Epithelial cell of proximal tubule (primary cell): ENCODE results near the gene CFAP54. TPM values are rescaled to one million over a fixed set of nuclear protein-coding genes. Genes with fewer than 3 reads are reported as not detected.

Experiments used
- DNase-seq: peaks from one replicate; pipeline ENCODE4 v3.0.0-alpha.2; 2011; ENCODE audit warnings: low read depth
- H3K4me3 ChIP-seq: 2 replicates; pipeline ENCODE4 v1.5.1; 2011; ENCODE audit warnings: low read depth, mild to moderate bottlenecking, low read length
- total RNA-seq: library from RNA; depleted of rRNA; stranded (reverse); fragments of >200 nt; gene quantifications from 2 replicates; pipeline ENCODE4 v1.2.3, GENCODE V29; 2015
- TF ChIP-seq, protein P1 (sequence below): conservative IDR thresholded peaks from 2 replicates; pipeline ENCODE4 v1.5.1; 2012; ENCODE audit warnings: low read depth, mild to moderate bottlenecking, low read length

CFAP54 gene
- total RNA-seq, result 0.40 and 0.43 TPM in 2 replicates

DNA sequence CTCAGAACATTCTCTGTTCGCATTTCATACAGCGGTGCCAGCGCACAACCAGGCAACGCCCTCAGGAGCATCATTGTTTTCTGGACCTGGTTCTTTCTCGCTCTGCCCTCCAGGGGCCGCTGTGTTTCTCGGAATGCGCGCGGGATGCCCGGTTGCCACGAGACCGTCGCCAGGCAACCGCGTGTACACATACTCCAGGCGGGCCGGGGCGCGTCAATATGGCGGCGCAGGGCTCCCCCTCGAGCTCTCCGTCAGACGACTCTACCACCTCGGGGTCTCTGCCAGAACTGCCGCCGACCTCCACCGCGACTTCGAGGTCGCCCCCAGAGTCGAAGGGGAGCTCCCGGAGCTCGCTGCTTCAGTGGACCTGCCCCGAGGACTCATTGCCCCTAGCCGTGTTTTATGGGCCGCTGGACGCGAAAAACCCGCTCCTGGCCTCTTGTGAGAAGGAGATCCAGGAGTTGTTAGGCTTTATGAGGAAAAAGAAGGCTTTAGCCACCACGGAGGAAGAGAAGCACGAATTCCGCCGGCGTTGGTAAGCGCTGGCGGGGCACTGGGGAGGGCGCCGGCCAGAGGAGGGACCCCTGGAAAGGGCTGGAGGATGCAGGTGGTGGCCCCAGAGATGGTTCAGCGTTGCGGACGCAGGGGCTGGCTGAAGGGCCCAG is at the start of gene CFAP54:
Gene CFAP54, plus strand, starts transcription at position 186 of the 665 bp plus-strand sequence. Its CDS starts 33 bp downstream, at position 219.
- peak within 1 kb of the TSS; percentile 68 for H3K4me3 ChIP-seq
- no peak for DNase-seq
- TF ChIP-seq, protein P1, sequence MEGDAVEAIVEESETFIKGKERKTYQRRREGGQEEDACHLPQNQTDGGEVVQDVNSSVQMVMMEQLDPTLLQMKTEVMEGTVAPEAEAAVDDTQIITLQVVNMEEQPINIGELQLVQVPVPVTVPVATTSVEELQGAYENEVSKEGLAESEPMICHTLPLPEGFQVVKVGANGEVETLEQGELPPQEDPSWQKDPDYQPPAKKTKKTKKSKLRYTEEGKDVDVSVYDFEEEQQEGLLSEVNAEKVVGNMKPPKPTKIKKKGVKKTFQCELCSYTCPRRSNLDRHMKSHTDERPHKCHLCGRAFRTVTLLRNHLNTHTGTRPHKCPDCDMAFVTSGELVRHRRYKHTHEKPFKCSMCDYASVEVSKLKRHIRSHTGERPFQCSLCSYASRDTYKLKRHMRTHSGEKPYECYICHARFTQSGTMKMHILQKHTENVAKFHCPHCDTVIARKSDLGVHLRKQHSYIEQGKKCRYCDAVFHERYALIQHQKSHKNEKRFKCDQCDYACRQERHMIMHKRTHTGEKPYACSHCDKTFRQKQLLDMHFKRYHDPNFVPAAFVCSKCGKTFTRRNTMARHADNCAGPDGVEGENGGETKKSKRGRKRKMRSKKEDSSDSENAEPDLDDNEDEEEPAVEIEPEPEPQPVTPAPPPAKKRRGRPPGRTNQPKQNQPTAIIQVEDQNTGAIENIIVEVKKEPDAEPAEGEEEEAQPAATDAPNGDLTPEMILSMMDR, result peak; percentile 92

GRCh38 chr12:96441816-96442215 is 47.6 kb upstream of the CFAP54 start:
- TF ChIP-seq, protein P1, result no peak
- no peak for DNase-seq
- H3K4me3 ChIP-seq, result no peak overlapping the region

GRCh38 chr12:96442906-96443305 is 46.5 kb upstream of the CFAP54 start:
- H3K4me3 ChIP-seq, result no peak overlapping the region
- TF ChIP-seq, protein P1, result no peak
- DNase-seq, result no peak

DNA sequence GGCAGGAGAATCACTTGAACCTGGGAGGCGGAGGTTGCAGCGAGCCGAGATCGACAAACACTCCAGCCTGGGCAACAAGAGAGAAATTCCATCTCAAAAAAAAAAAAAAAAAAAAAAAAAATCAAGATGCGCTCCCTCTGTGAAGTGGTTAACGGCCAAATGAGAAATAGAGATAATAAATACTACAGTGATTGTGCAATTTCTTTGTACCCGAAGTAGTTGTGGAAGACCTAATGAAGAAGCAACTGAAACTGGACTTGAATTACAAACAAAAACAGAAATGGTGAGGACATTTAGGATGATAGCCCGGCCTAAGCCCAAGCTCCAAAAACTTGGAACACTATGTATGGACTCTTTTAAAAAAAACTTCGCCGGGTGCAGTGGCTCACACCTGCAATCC is 45.0 kb upstream of the CFAP54 start:
- TF ChIP-seq, protein P1, result no peak
- DNase-seq, result no peak
- no peak overlapping the region for H3K4me3 ChIP-seq

- TF ChIP-seq, protein P1, result no peak
- no peak overlapping the region for H3K4me3 ChIP-seq
- DNase-seq, result no peak
Observed at GRCh38 chr12:96445691-96446583, 43.4 kb upstream of the CFAP54 start.

GRCh38 chr12:96447256-96447655 is 42.1 kb upstream of the CFAP54 start:
- no peak overlapping the region for H3K4me3 ChIP-seq
- DNase-seq, result no peak
- TF ChIP-seq, protein P1, result no peak
